NCI-H2196 (cell line): Measurements from ENCODE around the gene JUND.

Experiments used
- DNase-seq: peaks from one replicate; lab custom pipeline; 2025; ENCODE audit not compliant: unreplicated experiment; lab: John Stamatoyannopoulos, UW

The JUND gene

DNA sequence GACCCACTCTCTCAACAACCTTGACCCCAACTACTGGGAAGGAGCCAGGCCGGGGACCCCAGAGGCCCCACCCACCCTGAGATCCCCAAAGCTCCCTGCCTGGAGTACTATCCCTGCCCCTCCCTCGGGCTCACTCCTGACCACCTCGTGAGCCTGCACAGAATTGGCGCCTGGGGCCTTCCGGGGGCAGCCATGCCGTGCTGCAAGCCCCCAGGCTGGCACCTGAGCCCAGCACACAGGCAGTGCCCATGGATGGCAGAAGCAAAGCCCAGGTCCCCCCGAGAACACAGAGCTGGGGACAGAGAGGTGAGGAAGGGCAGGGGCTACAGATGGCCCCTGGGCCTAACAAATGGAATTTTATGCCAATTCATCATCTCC, 27.5 kb upstream of the JUND start:
- DNase-seq = no peak

DNA sequence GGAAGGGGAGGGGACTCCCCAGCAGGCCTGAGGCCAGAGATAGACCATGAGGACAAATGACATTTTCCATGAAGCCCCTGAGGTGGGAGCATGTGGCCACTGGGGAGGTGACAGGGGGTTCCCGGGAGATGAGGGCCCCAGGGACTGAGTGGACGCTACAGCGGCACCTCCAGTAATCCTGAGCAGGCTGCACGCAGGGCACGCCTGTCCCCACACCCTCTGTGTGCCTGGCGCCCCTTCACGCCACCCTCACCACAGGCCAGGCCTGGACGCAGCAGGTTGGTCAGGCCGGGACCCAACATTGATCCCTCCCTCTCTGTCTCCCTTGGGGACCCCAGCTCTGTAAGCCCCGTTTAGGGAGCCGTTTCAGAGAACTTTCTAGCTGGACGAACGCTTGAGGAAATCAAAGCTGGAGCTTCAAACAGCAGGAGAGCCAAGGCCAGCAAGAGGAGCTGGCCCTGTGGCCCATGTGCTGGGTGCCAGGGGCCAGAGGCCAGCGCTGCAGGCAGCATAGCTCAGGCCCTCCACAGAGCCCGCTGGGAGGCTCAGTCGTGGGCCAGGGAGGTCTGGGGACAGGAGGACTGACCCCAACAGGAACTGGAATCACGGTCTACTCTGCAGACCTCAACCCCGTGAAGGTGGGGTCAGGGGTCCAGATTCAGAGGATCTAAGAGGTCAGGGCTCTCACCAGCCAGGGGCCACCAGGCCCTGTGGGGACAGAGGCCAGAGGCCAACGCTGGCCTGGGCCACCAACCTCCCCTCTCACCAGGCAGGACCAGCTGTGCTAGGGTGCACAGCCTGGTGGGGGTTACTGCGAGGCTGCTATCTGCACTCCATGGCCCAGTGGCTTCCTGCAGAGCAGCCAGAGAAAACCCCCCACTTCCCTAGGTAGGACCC, 26.9 kb upstream of the JUND start:
- no peak for DNase-seq

- no peak for DNase-seq
Observed at GRCh38 chr19:18307271-18307681, 25.9 kb upstream of the JUND start.

- DNase-seq = no peak
Observed at GRCh38 chr19:18306888-18307260, 25.5 kb upstream of the JUND start.

GRCh38 chr19:18306209-18306887, 24.9 kb upstream of the JUND start:
- DNase-seq = no peak

- no peak for DNase-seq
Observed at GRCh38 chr19:18304458-18305310, 23.3 kb upstream of the JUND start.

GRCh38 chr19:18304208-18304457, 22.7 kb upstream of the JUND start:
- DNase-seq = no peak

DNA sequence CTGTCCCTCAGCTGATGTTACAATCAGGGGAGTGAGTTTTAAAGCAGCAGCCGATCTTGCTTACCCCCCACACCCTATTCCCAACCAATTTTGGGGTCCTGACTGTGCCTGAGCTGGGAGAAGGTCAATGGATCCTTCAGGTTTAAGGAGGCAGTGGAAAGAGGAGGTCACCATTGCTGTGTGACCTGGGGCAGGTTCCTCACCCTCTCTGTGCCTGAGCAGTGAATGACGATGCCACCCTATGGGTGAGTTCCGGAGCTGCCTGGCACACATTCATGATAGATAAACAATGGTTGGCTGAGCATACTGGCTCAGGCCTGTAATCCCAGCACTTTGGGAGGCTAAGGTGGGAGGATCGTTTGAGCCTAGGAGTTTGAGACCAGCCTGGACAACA, 20.3 kb upstream of the JUND start:
- DNase-seq = no peak

DNA sequence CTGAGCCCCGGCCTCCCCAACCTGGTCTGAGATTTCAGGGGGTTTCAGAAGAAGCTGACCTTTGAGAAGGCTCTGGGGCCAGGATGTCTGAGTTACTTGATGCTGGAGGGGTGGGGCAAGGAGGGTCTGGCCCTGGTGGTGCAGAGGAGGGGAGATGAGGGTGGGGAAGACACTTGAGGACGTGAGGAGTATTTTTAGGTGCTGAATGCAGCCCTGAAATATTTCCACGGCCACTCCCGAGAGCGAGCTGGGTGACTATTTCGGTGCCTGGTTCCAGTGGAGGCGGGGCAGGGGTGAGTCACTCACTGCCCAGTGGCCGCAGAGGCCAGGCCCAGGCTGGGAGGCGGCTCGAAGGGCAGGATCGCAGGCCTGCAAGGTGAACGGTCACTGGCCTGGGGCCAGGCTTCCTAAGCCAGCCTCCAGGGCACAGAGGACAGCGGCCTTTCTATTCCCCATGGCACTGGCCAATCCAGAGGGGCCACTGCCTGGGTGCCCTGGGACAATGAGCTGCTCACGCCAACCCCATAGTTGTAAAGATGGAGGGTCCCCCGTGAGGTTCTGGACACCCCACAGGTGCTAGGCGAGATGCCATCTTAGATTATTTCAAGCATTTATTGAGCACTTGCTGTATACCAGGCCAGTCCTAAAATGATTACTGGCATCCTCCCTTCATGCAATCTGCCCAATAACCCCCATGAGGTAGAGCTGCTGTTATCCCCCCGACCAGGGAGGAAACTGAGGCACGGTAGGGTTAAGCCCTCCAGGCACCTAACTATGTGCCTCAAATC, 19.7 kb upstream of the JUND start:
- no peak for DNase-seq

DNA sequence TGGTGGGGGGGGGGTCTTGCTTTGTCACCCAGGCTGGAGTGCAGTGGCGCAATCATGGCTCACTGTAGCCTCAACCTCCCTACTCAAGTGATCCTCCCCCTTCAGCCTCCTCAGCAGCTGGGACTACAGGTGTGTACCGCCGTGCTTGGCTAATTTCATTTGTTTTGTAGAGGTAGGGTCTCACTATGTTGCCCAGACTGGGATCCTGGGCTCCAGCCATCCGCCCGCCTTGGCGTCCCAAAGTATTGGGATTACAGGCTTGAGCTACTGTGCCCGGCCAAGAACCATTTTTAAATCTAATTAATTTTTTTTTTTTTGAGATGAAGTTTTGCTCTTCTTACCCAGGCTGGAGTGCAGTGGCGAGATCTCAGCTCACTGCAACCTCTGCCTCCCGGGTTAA, 18.2 kb upstream of the JUND start:
- DNase-seq = no peak

- DNase-seq = no peak
Observed at GRCh38 chr19:18298601-18299000, 17.2 kb upstream of the JUND start.

GRCh38 chr19:18297308-18297707, 15.9 kb upstream of the JUND start:
- DNase-seq = no peak

- DNase-seq = no peak
Observed at GRCh38 chr19:18295034-18295451, 13.6 kb upstream of the JUND start.

DNA sequence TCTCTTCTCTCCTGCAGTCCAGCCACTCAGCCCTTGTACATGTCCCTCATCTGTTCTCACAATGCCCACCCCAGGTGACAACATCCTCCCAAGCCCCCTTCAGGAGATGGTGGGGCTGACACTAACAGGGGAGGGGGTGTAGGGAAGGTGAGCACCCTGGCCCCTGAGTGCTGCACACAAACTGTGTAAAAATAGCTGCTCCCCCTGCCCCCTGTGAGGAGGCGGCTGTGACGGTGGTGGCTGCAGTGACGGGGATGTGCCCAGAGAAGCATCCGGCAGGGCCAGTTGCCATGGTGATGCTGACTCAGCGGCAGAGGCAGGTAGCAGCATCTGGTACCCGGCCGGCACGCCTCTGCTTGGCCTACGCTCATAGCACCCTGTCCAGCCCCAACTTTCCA, 13.0 kb upstream of the JUND start:
- DNase-seq = no peak

- no peak for DNase-seq
Observed at GRCh38 chr19:18293642-18294466, 12.4 kb upstream of the JUND start.

GRCh38 chr19:18292810-18293641, 11.6 kb upstream of the JUND start:
- peak; percentile 71 for DNase-seq

GRCh38 chr19:18292462-18292809, 11.0 kb upstream of the JUND start:
- no peak for DNase-seq

- peak; percentile 65 for DNase-seq
Observed at GRCh38 chr19:18291590-18292461, 10.4 kb upstream of the JUND start.
